Measurements from ENCODE around the gene SEPTIN2.
"Not testable (repeated sequence)": the region's sequence is repeated elsewhere in the genome, so short reads cannot be mapped to it uniquely, and the experiment has no call there.

SEPTIN2 gene

GRCh38 chr2:241372361-241372992 lies 56.8 kb downstream of the SEPTIN2 start:
- Histone ChIP-seq H3K36me3 (peaks cover 23% of the 10 kb centered on the region), H4K20me1 (peaks cover 67% of the 10 kb centered on the region), H3K4me1 (peaks cover 40% of the 10 kb centered on the region), H3K4me2 (peak overlapping the region; percentile 44), H3K9ac (no peak overlapping the region), H3K9me3 (no peaks in the 10 kb centered on the region), H3K27me3 (no peaks in the 10 kb centered on the region), H3K27ac (no peak overlapping the region), H3K4me3 (no peak overlapping the region)
- TF ChIP-seq Cebpa-rat (IDR thresholded peaks at IDR 0.05), result no peak

GRCh38 chr2:241373446-241373845 lies 57.7 kb downstream of the SEPTIN2 start:
- H3K4me2 ChIP-seq, result peak overlapping the region; percentile 44
- no peak overlapping the region for H3K9ac ChIP-seq
- H3K27ac ChIP-seq, result no peak overlapping the region

GRCh38 chr2:241373906-241374305 lies 58.2 kb downstream of the SEPTIN2 start:
- peak overlapping the region; percentile 53 for H3K4me2 ChIP-seq
- H3K9me3 ChIP-seq, H3K27me3 ChIP-seq, H3K27ac ChIP-seq, H3K9ac ChIP-seq, H3K4me3 ChIP-seq: not testable (repeated sequence)
- peaks cover 30% of the 10 kb centered on the region for H3K36me3 ChIP-seq
- peaks cover 40% of the 10 kb centered on the region for H3K4me1 ChIP-seq
- H4K20me1 ChIP-seq, result peaks cover 53% of the 10 kb centered on the region

More at GRCh38 chr2:241373446-241373845, 57.7 kb downstream of the SEPTIN2 start:
- H3K9me3 ChIP-seq, result no peaks in the 10 kb centered on the region
- no peak overlapping the region for H3K4me3 ChIP-seq
- H3K36me3 ChIP-seq, result peaks cover 30% of the 10 kb centered on the region
- TF ChIP-seq Cebpa-rat (IDR thresholded peaks at IDR 0.05), result no peak
- H3K4me1 ChIP-seq, result peaks cover 40% of the 10 kb centered on the region
- H3K27me3 ChIP-seq, result no peaks in the 10 kb centered on the region
- peaks cover 58% of the 10 kb centered on the region for H4K20me1 ChIP-seq

GRCh38 chr2:241375300-241375699 lies 59.6 kb downstream of the SEPTIN2 start:
- Histone ChIP-seq H3K4me1 (peaks cover 40% of the 10 kb centered on the region), H3K9ac (no peak overlapping the region), H3K9me3 (no peaks in the 10 kb centered on the region), H3K4me2 (peak overlapping the region; percentile 53; the same call in 1 of the 2 replicates), H3K27ac (no peak overlapping the region), H3K27me3 (no peaks in the 10 kb centered on the region), H3K4me3 (no peak overlapping the region), H4K20me1 (peaks cover 51% of the 10 kb centered on the region), H3K36me3 (peaks cover 36% of the 10 kb centered on the region)
- no peak for TF ChIP-seq Cebpa-rat (IDR thresholded peaks at IDR 0.05)

GRCh38 chr2:241376808-241377207 lies 61.1 kb downstream of the SEPTIN2 start:
- H3K9ac ChIP-seq, result no peak overlapping the region
- H3K4me1 ChIP-seq, result peaks cover 33% of the 10 kb centered on the region
- H3K4me2 ChIP-seq, result no peak overlapping the region
- TF ChIP-seq Cebpa-rat (IDR thresholded peaks at IDR 0.05), result no peak
- no peaks in the 10 kb centered on the region for H3K27me3 ChIP-seq
- no peak overlapping the region for H3K4me3 ChIP-seq
- no peaks in the 10 kb centered on the region for H3K9me3 ChIP-seq
- H4K20me1 ChIP-seq, result peaks cover 52% of the 10 kb centered on the region
- H3K36me3 ChIP-seq, result peaks cover 43% of the 10 kb centered on the region
- no peak overlapping the region for H3K27ac ChIP-seq

GRCh38 chr2:241378816-241379215 lies 63.1 kb downstream of the SEPTIN2 start:
- H3K4me3 ChIP-seq, result no peak overlapping the region
- H3K9me3 ChIP-seq, result no peaks in the 10 kb centered on the region
- no peak for TF ChIP-seq Cebpa-rat (IDR thresholded peaks at IDR 0.05)
- H3K4me1 ChIP-seq, result peaks cover 14% of the 10 kb centered on the region
- H3K9ac ChIP-seq, result no peak overlapping the region
- H3K36me3 ChIP-seq, result peaks cover 54% of the 10 kb centered on the region
- peaks cover 37% of the 10 kb centered on the region for H4K20me1 ChIP-seq
- H3K27me3 ChIP-seq, result no peaks in the 10 kb centered on the region
- no peak overlapping the region for H3K27ac ChIP-seq
- H3K4me2 ChIP-seq, result no peak overlapping the region

- Histone ChIP-seq H3K4me3 (no peak overlapping the region), H3K9ac (no peak overlapping the region), H3K4me1 (peaks cover 4% of the 10 kb centered on the region), H3K27me3 (no peaks in the 10 kb centered on the region), H3K9me3 (no peaks in the 10 kb centered on the region), H3K27ac (no peak overlapping the region), H4K20me1 (peaks cover 29% of the 10 kb centered on the region; the same call in 1 of the 2 replicates), H3K4me2 (no peak overlapping the region), H3K36me3 (peaks cover 51% of the 10 kb centered on the region)
- TF ChIP-seq Cebpa-rat (IDR thresholded peaks at IDR 0.05), result no peak
Observed at GRCh38 chr2:241379481-241380480, 64.1 kb downstream of the SEPTIN2 start.

GRCh38 chr2:241381872-241382271 lies 66.1 kb downstream of the SEPTIN2 start:
- H3K9ac ChIP-seq, result no peak overlapping the region
- peaks cover 34% of the 10 kb centered on the region; the same call in 1 of the 2 replicates for H4K20me1 ChIP-seq
- H3K9me3 ChIP-seq, result no peaks in the 10 kb centered on the region
- no peaks in the 10 kb centered on the region for H3K4me1 ChIP-seq
- peaks cover 35% of the 10 kb centered on the region for H3K36me3 ChIP-seq
- no peak for TF ChIP-seq Cebpa-rat (IDR thresholded peaks at IDR 0.05)
- no peak overlapping the region for H3K4me2 ChIP-seq
- H3K4me3 ChIP-seq, result no peak overlapping the region
- H3K27me3 ChIP-seq, result no peaks in the 10 kb centered on the region
- H3K27ac ChIP-seq, result no peak overlapping the region

- not testable (repeated sequence) for H3K9ac ChIP-seq, H3K27ac ChIP-seq, H3K4me3 ChIP-seq, H3K27me3 ChIP-seq, H3K4me2 ChIP-seq, H3K9me3 ChIP-seq
- Histone ChIP-seq H3K36me3 (peaks cover 25% of the 10 kb centered on the region), H4K20me1 (peaks cover 44% of the 10 kb centered on the region; the same call in 1 of the 2 replicates), H3K4me1 (peaks cover 11% of the 10 kb centered on the region)
Observed at GRCh38 chr2:241385450-241385849, 69.7 kb downstream of the SEPTIN2 start.

GRCh38 chr2:241386519-241386918 lies 70.8 kb downstream of the SEPTIN2 start:
- Histone ChIP-seq H3K36me3 (peaks cover 24% of the 10 kb centered on the region), H3K4me1 (peaks cover 11% of the 10 kb centered on the region), H3K9ac (no peak overlapping the region), H3K27me3 (no peaks in the 10 kb centered on the region), H3K4me2 (no peak overlapping the region), H3K9me3 (peaks cover 6% of the 10 kb centered on the region; the same call in 1 of the 2 replicates), H3K4me3 (no peak overlapping the region), H4K20me1 (peaks cover 34% of the 10 kb centered on the region; the same call in 1 of the 2 replicates), H3K27ac (no peak overlapping the region)
- no peak for TF ChIP-seq Cebpa-rat (IDR thresholded peaks at IDR 0.05)
